Endothelial cell (in vitro differentiated cells): ENCODE measurements around the gene RNF31. TPM values are rescaled to one million over a fixed set of nuclear protein-coding genes. Genes with fewer than 3 reads are reported as not detected.

Experiments used
- DNase-seq: peaks from one replicate; pipeline ENCODE4 v3.0.0; 2021; ENCODE audit warnings: low spot score
- H3K27ac Mint-ChIP-seq: one replicate; pipeline ENCODE4 v1.8.0; 2021; ENCODE audit warnings: mixed read lengths, inconsistent platforms; ENCODE audit not compliant: unreplicated experiment
- H3K27me3 Mint-ChIP-seq: one replicate; pipeline ENCODE4 v1.8.0; 2021; ENCODE audit warnings: mild to moderate bottlenecking, moderate library complexity, mixed read lengths, inconsistent platforms; ENCODE audit not compliant: unreplicated experiment
- H3K36me3 Mint-ChIP-seq: one replicate; pipeline ENCODE4 v1.8.0; 2021; ENCODE audit warnings: mild to moderate bottlenecking, low read depth, mixed read lengths, inconsistent platforms; ENCODE audit not compliant: unreplicated experiment
- H3K4me1 Mint-ChIP-seq: one replicate; pipeline ENCODE4 v1.8.0; 2021; ENCODE audit warnings: mild to moderate bottlenecking, mixed read lengths, inconsistent platforms; ENCODE audit not compliant: unreplicated experiment
- H3K4me3 Mint-ChIP-seq: one replicate; pipeline ENCODE4 v1.8.0; 2021; ENCODE audit warnings: mild to moderate bottlenecking, mixed read lengths, inconsistent platforms; ENCODE audit not compliant: unreplicated experiment
- H3K9me3 Mint-ChIP-seq: one replicate; pipeline ENCODE4 v1.8.0; 2021; ENCODE audit warnings: mixed read lengths, inconsistent platforms; ENCODE audit not compliant: unreplicated experiment
- CTCF ChIP-seq: fragments of 200-600 bp; sonication (generic); IDR thresholded peaks from one replicate; pipeline ENCODE4 v1.5.0; 2021; ENCODE audit warnings: antibody characterized with exemption; ENCODE audit not compliant: unreplicated experiment
- total RNA-seq: library from RNA; stranded (reverse); fragmentation: NEBNext Ultra II Directional; extraction: Animal tissue kit (Norgen Biotek cat#: 25700); gene quantifications from one replicate; pipeline ENCODE4 v1.2.1, GENCODE V29; 2021; ENCODE audit not compliant: unreplicated experiment

RNF31 gene
- total RNA-seq, 1 donor from 2014 or later: 90.2 TPM

- DNase-seq: no peak
- Mint-ChIP-seq H3K9me3 (no peaks in the 10 kb centered on the region), H3K27ac (no peak overlapping the region), H3K36me3 (peaks cover 20% of the 10 kb centered on the region), H3K4me1 (peaks cover 4% of the 10 kb centered on the region), H3K27me3 (peaks cover 8% of the 10 kb centered on the region), H3K4me3 (no peak overlapping the region)
- no peak for TF ChIP-seq CTCF
These were observed 29.3 kb downstream of the RNF31 start for GRCh38 chr14:24176599-24176998.

GRCh38 chr14:24177041-24177825 lies 29.9 kb downstream of the RNF31 start:
- peaks cover 4% of the 10 kb centered on the region for H3K4me1 Mint-ChIP-seq
- no peak for DNase-seq
- no peak for TF ChIP-seq CTCF
- H3K9me3 Mint-ChIP-seq: no peaks in the 10 kb centered on the region
- H3K27me3 Mint-ChIP-seq: peaks cover 10% of the 10 kb centered on the region
- no peak overlapping the region for H3K27ac Mint-ChIP-seq
- H3K36me3 Mint-ChIP-seq: peaks cover 23% of the 10 kb centered on the region
- H3K4me3 Mint-ChIP-seq: no peak overlapping the region

GRCh38 chr14:24177891-24178290 lies 30.6 kb downstream of the RNF31 start:
- Mint-ChIP-seq H3K27ac (no peak overlapping the region), H3K4me3 (no peak overlapping the region), H3K27me3 (peaks cover 9% of the 10 kb centered on the region), H3K9me3 (no peaks in the 10 kb centered on the region), H3K4me1 (peaks cover 8% of the 10 kb centered on the region), H3K36me3 (peaks cover 28% of the 10 kb centered on the region)
- TF ChIP-seq CTCF: no peak
- DNase-seq: no peak

GRCh38 chr14:24178399-24179178 lies 31.3 kb downstream of the RNF31 start:
- H3K27me3 Mint-ChIP-seq: peaks cover 9% of the 10 kb centered on the region
- H3K4me3 Mint-ChIP-seq: peak overlapping the region; percentile 42
- H3K9me3 Mint-ChIP-seq: no peaks in the 10 kb centered on the region
- H3K36me3 Mint-ChIP-seq: peaks cover 32% of the 10 kb centered on the region
- no peak overlapping the region for H3K27ac Mint-ChIP-seq
- peaks cover 8% of the 10 kb centered on the region for H3K4me1 Mint-ChIP-seq
- DNase-seq: no peak
- no peak for TF ChIP-seq CTCF
